Activated T-cell treated with anti-CD3 and anti-CD28 coated beads, Interleukin-2, amount 50 U/mL, for 72 hours (primary cell): ENCODE data around the gene CCND3. TPM values are rescaled to one million over a fixed set of nuclear protein-coding genes. Genes with fewer than 3 reads are reported as not detected.

Experiments used
- ATAC-seq, 2 donors: fragments of 150-1000 bp; cut with Tn5 transposase; replicated peaks in 1 of 2; 2 replicates each; pipeline ENCODE4 v1.10.0; 2021; ENCODE audit warnings: moderate library complexity in 2 of 2, mild to moderate bottlenecking in 1 of 2
- DNase-seq, 2 donors: peaks; one replicate each; pipeline ENCODE4 v3.0.0; 2021 to 2022; ENCODE audit warnings: mixed read lengths in 1 of 2
- H3K27ac Mint-ChIP-seq: one replicate; pipeline ENCODE4 v1.8.0; 2022; ENCODE audit warnings: mild to moderate bottlenecking, moderate library complexity, mixed read lengths
- H3K27me3 Mint-ChIP-seq: one replicate; pipeline ENCODE4 v1.8.0; 2022; ENCODE audit warnings: low read depth, mixed read lengths
- H3K36me3 Mint-ChIP-seq, 2 donors: one replicate each; pipeline ENCODE4 v1.8.0; 2022; ENCODE audit warnings: mixed read lengths in 2 of 2, mild to moderate bottlenecking in 1 of 2; ENCODE audit not compliant: insufficient read depth in 2 of 2
- H3K4me1 Mint-ChIP-seq: one replicate; pipeline ENCODE4 v1.8.0; 2022; ENCODE audit warnings: low read depth, mixed read lengths
- H3K4me3 Mint-ChIP-seq, 2 donors: one replicate each; pipeline ENCODE4 v1.8.0; 2022; ENCODE audit warnings: mild to moderate bottlenecking in 2 of 2, mixed read lengths in 2 of 2, moderate library complexity in 2 of 2
- H3K9me3 Mint-ChIP-seq, 2 donors: one replicate each; pipeline ENCODE4 v1.8.0; 2022; ENCODE audit warnings: mixed read lengths in 2 of 2
- total RNA-seq, 2 donors: library from RNA; stranded (reverse); gene quantifications; one replicate each; pipeline ENCODE4 v1.2.3, GENCODE V29; 2022

The CCND3 gene
- total RNA-seq, 2 donors from 2014 or later = 256 to 259 TPM

- H3K9me3 Mint-ChIP-seq = no peaks in the 10 kb centered on the region
- H3K4me1 Mint-ChIP-seq = peaks cover 75% of the 10 kb centered on the region
- H3K27ac Mint-ChIP-seq = peak overlapping the region; percentile 54
- H3K4me3 Mint-ChIP-seq = peak overlapping the region; percentile 86 to 99
- DNase-seq (no peak), ATAC-seq (peak; percentile 53 to 60)
- H3K36me3 Mint-ChIP-seq = peaks cover 12 to 15% of the 10 kb centered on the region in 2 donors
- H3K27me3 Mint-ChIP-seq = no peaks in the 10 kb centered on the region
Observed at GRCh38 chr6:41942067-41942851, 651 bp upstream of the CCND3 start.

- peaks cover 15 to 19% of the 10 kb centered on the region in 2 donors for H3K36me3 Mint-ChIP-seq
- no peaks in the 10 kb centered on the region for H3K27me3 Mint-ChIP-seq
- DNase-seq = peak; percentile 51 to 66
- no peaks in the 10 kb centered on the region for H3K9me3 Mint-ChIP-seq
- ATAC-seq = peak; percentile 0 to 4
- peaks cover 82% of the 10 kb centered on the region for H3K4me1 Mint-ChIP-seq
- H3K27ac Mint-ChIP-seq = peak overlapping the region; percentile 99
- peak overlapping the region; percentile 98 to 99 for H3K4me3 Mint-ChIP-seq
Observed at GRCh38 chr6:41940759-41941279, 789 bp downstream of the CCND3 start.

GRCh38 chr6:41939848-41940758 is 1.5 kb downstream of the CCND3 start:
- ATAC-seq = peak in 1 of 2 donors; percentile 16
- no peaks in the 10 kb centered on the region for H3K27me3 Mint-ChIP-seq
- H3K36me3 Mint-ChIP-seq = peaks cover 15 to 20% of the 10 kb centered on the region in 2 donors
- H3K4me1 Mint-ChIP-seq = peaks cover 82% of the 10 kb centered on the region
- peak; percentile 55 to 63 for DNase-seq
- no peaks in the 10 kb centered on the region for H3K9me3 Mint-ChIP-seq
- peak overlapping the region; percentile 99 for H3K27ac Mint-ChIP-seq
- peak overlapping the region; percentile 98 to 99 for H3K4me3 Mint-ChIP-seq

- peaks cover 19 to 27% of the 10 kb centered on the region in 2 donors for H3K36me3 Mint-ChIP-seq
- H3K9me3 Mint-ChIP-seq = no peaks in the 10 kb centered on the region
- DNase-seq = peak in 1 of 2 donors; percentile 47
- H3K4me1 Mint-ChIP-seq = peaks cover 81% of the 10 kb centered on the region
- peak overlapping the region; percentile 99 for H3K27ac Mint-ChIP-seq
- H3K27me3 Mint-ChIP-seq = no peaks in the 10 kb centered on the region
- H3K4me3 Mint-ChIP-seq = peak overlapping the region; percentile 98 to 99
- ATAC-seq = no peak
Observed at GRCh38 chr6:41939176-41939847, 2.3 kb downstream of the CCND3 start.

GRCh38 chr6:41938590-41939175 is 2.9 kb downstream of the CCND3 start:
- H3K27me3 Mint-ChIP-seq = no peaks in the 10 kb centered on the region
- peaks cover 19 to 28% of the 10 kb centered on the region in 2 donors for H3K36me3 Mint-ChIP-seq
- ATAC-seq (no peak), DNase-seq (no peak)
- H3K9me3 Mint-ChIP-seq = no peaks in the 10 kb centered on the region
- peak overlapping the region; percentile 99 for H3K27ac Mint-ChIP-seq
- peaks cover 75% of the 10 kb centered on the region for H3K4me1 Mint-ChIP-seq
- peak overlapping the region; percentile 98 to 99 for H3K4me3 Mint-ChIP-seq

GRCh38 chr6:41937861-41938574 is 3.6 kb downstream of the CCND3 start:
- Mint-ChIP-seq H3K27me3 (no peaks in the 10 kb centered on the region), H3K4me1 (peaks cover 71% of the 10 kb centered on the region), H3K9me3 (no peaks in the 10 kb centered on the region), H3K27ac (peak overlapping the region; percentile 99), H3K4me3 (peak overlapping the region; percentile 98 to 99), H3K36me3 (peaks cover 20 to 29% of the 10 kb centered on the region in 2 donors)
- ATAC-seq (no peak), DNase-seq (peak in 1 of 2 donors; percentile 9)

GRCh38 chr6:41937472-41937860 is 4.1 kb downstream of the CCND3 start:
- peak overlapping the region; percentile 98 to 99 for H3K4me3 Mint-ChIP-seq
- ATAC-seq (no peak), DNase-seq (no peak)
- peaks cover 67% of the 10 kb centered on the region for H3K4me1 Mint-ChIP-seq
- no peaks in the 10 kb centered on the region for H3K9me3 Mint-ChIP-seq
- H3K36me3 Mint-ChIP-seq = peaks cover 21 to 32% of the 10 kb centered on the region in 2 donors
- no peaks in the 10 kb centered on the region for H3K27me3 Mint-ChIP-seq
- peak overlapping the region; percentile 99 for H3K27ac Mint-ChIP-seq

GRCh38 chr6:41936073-41936837 is 5.4 kb downstream of the CCND3 start:
- H3K27ac Mint-ChIP-seq = peak overlapping the region; percentile 99
- peaks cover 24 to 35% of the 10 kb centered on the region in 2 donors for H3K36me3 Mint-ChIP-seq
- ATAC-seq (peak; percentile 75 to 83), DNase-seq (peak; percentile 76 to 80)
- H3K9me3 Mint-ChIP-seq = no peaks in the 10 kb centered on the region
- no peaks in the 10 kb centered on the region for H3K27me3 Mint-ChIP-seq
- peak overlapping the region; percentile 98 to 99 for H3K4me3 Mint-ChIP-seq
- peaks cover 59% of the 10 kb centered on the region for H3K4me1 Mint-ChIP-seq

GRCh38 chr6:41935685-41936072 is 5.9 kb downstream of the CCND3 start:
- no peaks in the 10 kb centered on the region for H3K9me3 Mint-ChIP-seq
- no peaks in the 10 kb centered on the region for H3K27me3 Mint-ChIP-seq
- ATAC-seq (no peak), DNase-seq (no peak)
- peak overlapping the region; percentile 98 to 99 for H3K4me3 Mint-ChIP-seq
- peak overlapping the region; percentile 99 for H3K27ac Mint-ChIP-seq
- H3K4me1 Mint-ChIP-seq = peaks cover 59% of the 10 kb centered on the region
- H3K36me3 Mint-ChIP-seq = peaks cover 22 to 37% of the 10 kb centered on the region in 2 donors

- no peak for ATAC-seq
- Mint-ChIP-seq H3K27ac (peak overlapping the region; percentile 11), H3K4me3 (peak overlapping the region; percentile 98 to 99), H3K36me3 (peaks cover 19 to 34% of the 10 kb centered on the region in 2 donors), H3K4me1 (peaks cover 58% of the 10 kb centered on the region), H3K27me3 (no peaks in the 10 kb centered on the region), H3K9me3 (no peaks in the 10 kb centered on the region)
- no peak for DNase-seq
Observed at GRCh38 chr6:41935193-41935574, 6.4 kb downstream of the CCND3 start.
